ENCODE results near the gene PHF20. TPM values are rescaled to one million over a fixed set of nuclear protein-coding genes. Genes with fewer than 3 reads are reported as not detected.

The PHF20 gene
- total and polyA plus RNA-seq, 2 of the 13 experiments (the other 11 are each of a cell fraction or from before 2014, with no cell fraction given), result 22.8 to 34.1 TPM

DNA sequence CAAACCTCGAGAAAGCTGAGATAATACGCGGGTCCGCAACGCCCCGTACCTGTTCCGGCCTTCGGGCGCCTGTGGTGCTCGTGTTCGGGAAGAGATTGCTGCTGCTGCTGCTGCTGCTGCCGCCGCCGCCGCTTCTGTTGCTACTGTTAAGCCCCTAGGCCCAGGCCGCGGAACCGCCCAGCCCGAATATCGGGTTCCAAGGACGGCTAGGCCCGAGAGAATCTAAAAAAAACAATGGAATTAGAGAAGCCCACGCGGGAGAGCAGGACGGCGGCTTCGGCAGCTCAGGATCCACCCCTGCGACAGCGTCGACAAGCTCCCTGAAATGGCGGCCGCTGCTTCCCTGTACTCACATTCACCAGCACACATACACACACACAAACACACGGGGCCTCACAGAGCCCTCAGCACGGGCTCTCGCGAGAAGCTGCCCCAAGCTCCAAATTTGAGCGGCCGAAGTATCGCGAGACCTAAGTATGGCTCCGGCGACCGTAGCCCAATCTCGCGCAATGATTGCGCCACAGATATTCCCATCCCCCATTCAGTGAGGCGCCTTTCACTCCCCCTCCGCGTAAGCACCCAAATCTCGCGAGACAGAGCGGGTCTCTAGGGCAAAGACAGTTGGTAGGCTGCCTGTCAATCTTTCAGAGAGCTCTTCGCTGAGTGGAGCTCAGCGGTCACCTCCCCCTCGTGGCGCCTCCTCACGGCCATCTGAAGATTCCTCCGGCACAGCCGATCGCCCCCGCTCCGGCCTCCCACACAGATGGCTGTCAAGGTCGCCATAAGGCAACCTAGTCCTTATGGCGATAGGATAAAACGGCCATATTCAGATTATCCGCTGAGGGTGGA, 29.7 kb upstream of the PHF20 start, which contains the start of gene RBM39 (continued):
- TF ChIP-seq, protein P1, sequence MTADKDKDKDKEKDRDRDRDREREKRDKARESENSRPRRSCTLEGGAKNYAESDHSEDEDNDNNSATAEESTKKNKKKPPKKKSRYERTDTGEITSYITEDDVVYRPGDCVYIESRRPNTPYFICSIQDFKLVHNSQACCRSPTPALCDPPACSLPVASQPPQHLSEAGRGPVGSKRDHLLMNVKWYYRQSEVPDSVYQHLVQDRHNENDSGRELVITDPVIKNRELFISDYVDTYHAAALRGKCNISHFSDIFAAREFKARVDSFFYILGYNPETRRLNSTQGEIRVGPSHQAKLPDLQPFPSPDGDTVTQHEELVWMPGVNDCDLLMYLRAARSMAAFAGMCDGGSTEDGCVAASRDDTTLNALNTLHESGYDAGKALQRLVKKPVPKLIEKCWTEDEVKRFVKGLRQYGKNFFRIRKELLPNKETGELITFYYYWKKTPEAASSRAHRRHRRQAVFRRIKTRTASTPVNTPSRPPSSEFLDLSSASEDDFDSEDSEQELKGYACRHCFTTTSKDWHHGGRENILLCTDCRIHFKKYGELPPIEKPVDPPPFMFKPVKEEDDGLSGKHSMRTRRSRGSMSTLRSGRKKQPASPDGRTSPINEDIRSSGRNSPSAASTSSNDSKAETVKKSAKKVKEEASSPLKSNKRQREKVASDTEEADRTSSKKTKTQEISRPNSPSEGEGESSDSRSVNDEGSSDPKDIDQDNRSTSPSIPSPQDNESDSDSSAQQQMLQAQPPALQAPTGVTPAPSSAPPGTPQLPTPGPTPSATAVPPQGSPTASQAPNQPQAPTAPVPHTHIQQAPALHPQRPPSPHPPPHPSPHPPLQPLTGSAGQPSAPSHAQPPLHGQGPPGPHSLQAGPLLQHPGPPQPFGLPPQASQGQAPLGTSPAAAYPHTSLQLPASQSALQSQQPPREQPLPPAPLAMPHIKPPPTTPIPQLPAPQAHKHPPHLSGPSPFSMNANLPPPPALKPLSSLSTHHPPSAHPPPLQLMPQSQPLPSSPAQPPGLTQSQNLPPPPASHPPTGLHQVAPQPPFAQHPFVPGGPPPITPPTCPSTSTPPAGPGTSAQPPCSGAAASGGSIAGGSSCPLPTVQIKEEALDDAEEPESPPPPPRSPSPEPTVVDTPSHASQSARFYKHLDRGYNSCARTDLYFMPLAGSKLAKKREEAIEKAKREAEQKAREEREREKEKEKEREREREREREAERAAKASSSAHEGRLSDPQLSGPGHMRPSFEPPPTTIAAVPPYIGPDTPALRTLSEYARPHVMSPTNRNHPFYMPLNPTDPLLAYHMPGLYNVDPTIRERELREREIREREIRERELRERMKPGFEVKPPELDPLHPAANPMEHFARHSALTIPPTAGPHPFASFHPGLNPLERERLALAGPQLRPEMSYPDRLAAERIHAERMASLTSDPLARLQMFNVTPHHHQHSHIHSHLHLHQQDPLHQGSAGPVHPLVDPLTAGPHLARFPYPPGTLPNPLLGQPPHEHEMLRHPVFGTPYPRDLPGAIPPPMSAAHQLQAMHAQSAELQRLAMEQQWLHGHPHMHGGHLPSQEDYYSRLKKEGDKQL (CRISPR knock-in tag; IDR thresholded peaks at IDR 0.05; ENCODE audit: low read depth), result peak; percentile 77
- TF ChIP-seq CBX1 (IDR thresholded peaks at IDR 0.05; ENCODE audit: low read depth) (no peak), SALL2 (CRISPR knock-in tag; IDR thresholded peaks at IDR 0.05) (peak; percentile 99), RARA (CRISPR knock-in tag; IDR thresholded peaks at IDR 0.05) (peak; percentile 74), RFX5 (IDR thresholded peaks at IDR 0.05; ENCODE audit: low read depth, low read length) (peak; percentile 66), KDM6A (CRISPR knock-in tag; IDR thresholded peaks at IDR 0.05; ENCODE audit: low read depth) (no peak; the same call in 1 of the 2 replicates), CHCHD3 (CRISPR knock-in tag; IDR thresholded peaks at IDR 0.05) (peak; percentile 96), TEAD3 (CRISPR knock-in tag; optimal IDR thresholded peaks at IDR 0.05; ENCODE audit: borderline replicate concordance) (peak; percentile 85), ZNF737 (CRISPR knock-in tag; IDR thresholded peaks at IDR 0.05; ENCODE audit: borderline replicate concordance) (peak; percentile 98), ATF3 (CRISPR knock-in tag; IDR thresholded peaks at IDR 0.05) (peak; percentile 82), SNRNP70 (IDR thresholded peaks at IDR 0.05; ENCODE audit: low read depth, low read length) (no peak), ZNF329 (CRISPR knock-in tag; IDR thresholded peaks at IDR 0.05; ENCODE audit: low read depth) (peak; percentile 91), ZNF672 (CRISPR knock-in tag; IDR thresholded peaks at IDR 0.05) (no peak), ZNF768 (CRISPR knock-in tag; IDR thresholded peaks at IDR 0.05) (peak; percentile 85), ZNF570 (CRISPR knock-in tag; IDR thresholded peaks at IDR 0.05; ENCODE audit: borderline replicate concordance) (peak; percentile 80), ZFP36L1 (CRISPR knock-in tag; IDR thresholded peaks at IDR 0.05) (peak; percentile 93), KLF9 (CRISPR knock-in tag; IDR thresholded peaks at IDR 0.05; ENCODE audit: low read depth) (peak; percentile 92; the same call in 1 of the 2 replicates), FOXO1 (CRISPR knock-in tag; IDR thresholded peaks at IDR 0.05) (peak; percentile 96), NCOA5 (CRISPR knock-in tag; IDR thresholded peaks at IDR 0.05) (peak; percentile 81; the same call in 1 of the 2 replicates), ZNF317 (CRISPR knock-in tag; IDR thresholded peaks at IDR 0.05) (peak; percentile 89), MED1 (CRISPR knock-in tag; IDR thresholded peaks at IDR 0.05) (peak; percentile 97), ZNF205 (CRISPR knock-in tag; IDR thresholded peaks at IDR 0.05) (peak; percentile 95), ZNF260 (CRISPR knock-in tag; IDR thresholded peaks at IDR 0.05; ENCODE audit: borderline replicate concordance, low read depth) (no peak)
- TF ChIP-seq, protein P2, sequence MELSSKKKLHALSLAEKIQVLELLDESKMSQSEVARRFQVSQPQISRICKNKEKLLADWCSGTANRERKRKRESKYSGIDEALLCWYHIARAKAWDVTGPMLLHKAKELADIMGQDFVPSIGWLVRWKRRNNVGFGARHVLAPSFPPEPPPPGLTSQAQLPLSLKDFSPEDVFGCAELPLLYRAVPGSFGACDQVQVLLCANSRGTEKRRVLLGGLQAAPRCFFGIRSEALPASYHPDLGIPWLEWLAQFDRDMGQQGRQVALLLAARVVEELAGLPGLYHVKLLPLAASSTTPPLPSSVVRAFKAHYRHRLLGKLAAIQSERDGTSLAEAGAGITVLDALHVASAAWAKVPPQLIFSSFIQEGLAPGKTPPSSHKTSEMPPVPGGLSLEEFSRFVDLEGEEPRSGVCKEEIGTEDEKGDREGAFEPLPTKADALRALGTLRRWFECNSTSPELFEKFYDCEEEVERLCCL (CRISPR knock-in tag; IDR thresholded peaks at IDR 0.05; ENCODE audit: borderline replicate concordance), result peak; percentile 49
